WTC11 (cell line): ENCODE data around the gene ARHGAP32. TPM values are rescaled to one million over a fixed set of nuclear protein-coding genes. Genes with fewer than 3 reads are reported as not detected.

Source experiments
- ATAC-seq: fragments of 200-7000 bp; cut with Tn5 transposase; 2 replicates; pipeline ENCODE4 v1.10.0; 2021; ENCODE audit warnings: mild to moderate bottlenecking, moderate library complexity
- CTCF ChIA-PET: fragments of 300-600 bp; sonication (Branson Sonifier 250); formaldehyde crosslinking; loops from one replicate; lab custom pipeline; 2021; ENCODE audit warnings: antibody characterized with exemption; lab: Charles Lee
- POLR2A ChIA-PET: fragments of 350-600 bp; sonication (Branson Sonifier 250); formaldehyde crosslinking; loops from one replicate; lab custom pipeline; 2021; ENCODE audit warnings: antibody characterized with exemption; lab: Charles Lee
- DNase-seq: peaks from one replicate; pipeline ENCODE4 v3.0.0; 2021; ENCODE audit warnings: low spot score
- H3K27ac Mint-ChIP-seq: 2 replicates; pipeline ENCODE4 v1.8.0; 2021; ENCODE audit warnings: mixed read lengths
- H3K27me3 Mint-ChIP-seq: 2 replicates; pipeline ENCODE4 v1.8.0; 2021; ENCODE audit warnings: low read depth, mild to moderate bottlenecking, moderate library complexity, mixed read lengths
- H3K36me3 Mint-ChIP-seq: 2 replicates; pipeline ENCODE4 v1.8.0; 2021; ENCODE audit warnings: mixed read lengths
- H3K4me1 Mint-ChIP-seq: 2 replicates; pipeline ENCODE4 v1.8.0; 2022; ENCODE audit warnings: mixed read lengths
- H3K4me3 Mint-ChIP-seq: 2 replicates; pipeline ENCODE4 v1.8.0; 2021; ENCODE audit warnings: mild to moderate bottlenecking, moderate library complexity, mixed read lengths
- H3K9me3 Mint-ChIP-seq: 2 replicates; pipeline ENCODE4 v1.8.0; 2021; ENCODE audit warnings: mixed read lengths
- CBFB ChIP-seq: sonication (generic); formaldehyde crosslinking; IDR thresholded peaks from 2 replicates; pipeline ENCODE4 v1.8.1; 2022; ENCODE audit warnings: mild to moderate bottlenecking, low read depth, missing genetic modification reagents
- CREM ChIP-seq: sonication (generic); formaldehyde crosslinking; IDR thresholded peaks from 2 replicates; pipeline ENCODE4 v1.8.1; 2022; ENCODE audit warnings: mild to moderate bottlenecking, missing genetic modification reagents, moderate library complexity
- IRF1 ChIP-seq: sonication (generic); formaldehyde crosslinking; IDR thresholded peaks from 2 replicates; pipeline ENCODE4 v1.8.0; 2023; ENCODE audit warnings: missing genetic modification reagents
- JUN ChIP-seq: sonication (generic); formaldehyde crosslinking; IDR thresholded peaks from 2 replicates; pipeline ENCODE4 v1.8.0; 2023; ENCODE audit warnings: mild to moderate bottlenecking, missing genetic modification reagents
- KAT7 ChIP-seq: sonication (generic); formaldehyde crosslinking; IDR thresholded peaks from 2 replicates; pipeline ENCODE4 v1.8.1; 2023; ENCODE audit warnings: missing genetic modification reagents, mild to moderate bottlenecking, borderline replicate concordance
- NR2C2 ChIP-seq: sonication (generic); formaldehyde crosslinking; IDR thresholded peaks from 2 replicates; pipeline ENCODE4 v1.8.0; 2022; ENCODE audit warnings: mild to moderate bottlenecking, missing genetic modification reagents
- OVOL2 ChIP-seq: fragments of 250-450 bp; sonication (Bioruptor Pico); IDR thresholded peaks from 2 replicates; pipeline ENCODE4 v1.9.0; 2021; ENCODE audit warnings: mild to moderate bottlenecking, borderline replicate concordance
- RELA ChIP-seq: sonication (generic); formaldehyde crosslinking; IDR thresholded peaks from 2 replicates; pipeline ENCODE4 v1.8.1; 2022; ENCODE audit warnings: missing genetic modification reagents, mild to moderate bottlenecking, borderline replicate concordance
- RORB ChIP-seq: fragments of 250-450 bp; sonication (Bioruptor Pico); IDR thresholded peaks from 2 replicates; pipeline ENCODE4 v1.9.0; 2021; ENCODE audit warnings: mild to moderate bottlenecking
- SMAD4 ChIP-seq: sonication (generic); formaldehyde crosslinking; IDR thresholded peaks from 2 replicates; pipeline ENCODE4 v1.8.0; 2022; ENCODE audit warnings: mild to moderate bottlenecking, missing genetic modification reagents
- SOX15 ChIP-seq: fragments of 250-450 bp; sonication (Bioruptor Pico); IDR thresholded peaks from 2 replicates; pipeline ENCODE4 v1.9.0; 2021; ENCODE audit warnings: mild to moderate bottlenecking
- TEAD4 ChIP-seq: sonication (generic); formaldehyde crosslinking; IDR thresholded peaks from 2 replicates; pipeline ENCODE4 v1.8.0; 2022; ENCODE audit warnings: mild to moderate bottlenecking, missing genetic modification reagents
- ZBTB43 ChIP-seq: sonication (generic); formaldehyde crosslinking; IDR thresholded peaks from 2 replicates; pipeline ENCODE4 v1.8.1; 2023; ENCODE audit warnings: mild to moderate bottlenecking, missing genetic modification reagents
- total RNA-seq: library from RNA; stranded (reverse); gene quantifications from 3 replicates; pipeline ENCODE4 v1.2.3, GENCODE V29; 2021
- TF ChIP-seq, protein P1 (sequence below): sonication (generic); formaldehyde crosslinking; IDR thresholded peaks from 2 replicates; pipeline ENCODE4 v1.8.1; 2023; ENCODE audit warnings: mild to moderate bottlenecking, missing genetic modification reagents, moderate library complexity
- TF ChIP-seq, protein P2 (sequence below): fragments of 250-450 bp; sonication (Bioruptor Pico); IDR thresholded peaks from 2 replicates; pipeline ENCODE4 v2.1.2; 2022; ENCODE audit warnings: mild to moderate bottlenecking, moderate library complexity
- TF ChIP-seq, protein P3 (sequence below): fragments of 250-450 bp; sonication (Bioruptor Pico); IDR thresholded peaks from 2 replicates; pipeline ENCODE4 v1.9.0; 2021; ENCODE audit warnings: mild to moderate bottlenecking, borderline replicate concordance

ARHGAP32 gene
- total RNA-seq, 1 experiment from 2014 or later: 25.6 TPM

DNA sequence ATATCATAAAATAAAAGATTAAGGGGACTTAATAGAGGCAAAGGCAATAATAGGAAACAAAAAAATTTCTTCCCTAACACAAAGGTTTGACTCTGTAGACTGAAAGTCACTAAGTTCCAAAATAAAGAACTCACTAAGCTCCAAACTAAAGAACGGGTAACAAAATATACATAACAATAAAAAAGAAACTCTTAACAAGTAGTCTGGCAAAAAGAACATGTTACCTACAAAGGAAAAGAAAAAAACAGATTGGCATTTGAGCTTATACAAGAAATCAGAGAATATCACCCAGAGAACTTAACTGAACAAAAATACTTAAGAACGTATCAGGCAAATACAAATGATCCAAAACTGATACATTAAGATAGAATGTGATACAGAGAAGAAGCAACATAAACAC is 7.5 kb downstream of the ARHGAP32 start:
- ChIA-PET POLR2A (no interaction called here), CTCF (no interaction called here)
- Mint-ChIP-seq H3K36me3 (peaks cover 19% of the 10 kb centered on the region), H3K27ac (peak overlapping the region; percentile 14; the same call in 1 of the 2 replicates), H3K9me3 (peaks cover 29% of the 10 kb centered on the region), H3K4me3 (no peak overlapping the region), H3K27me3 (no peaks in the 10 kb centered on the region), H3K4me1 (peaks cover 24% of the 10 kb centered on the region)
- no peak for DNase-seq
- ATAC-seq: no peak
- TF ChIP-seq SOX15 (CRISPR knock-in tag) (no peak), TEAD4 (CRISPR knock-in tag) (no peak), NR2C2 (CRISPR knock-in tag) (no peak), SMAD4 (CRISPR knock-in tag) (no peak), CBFB (CRISPR knock-in tag) (no peak), OVOL2 (no peak), RELA (no peak), RORB (CRISPR knock-in tag) (no peak)

DNA sequence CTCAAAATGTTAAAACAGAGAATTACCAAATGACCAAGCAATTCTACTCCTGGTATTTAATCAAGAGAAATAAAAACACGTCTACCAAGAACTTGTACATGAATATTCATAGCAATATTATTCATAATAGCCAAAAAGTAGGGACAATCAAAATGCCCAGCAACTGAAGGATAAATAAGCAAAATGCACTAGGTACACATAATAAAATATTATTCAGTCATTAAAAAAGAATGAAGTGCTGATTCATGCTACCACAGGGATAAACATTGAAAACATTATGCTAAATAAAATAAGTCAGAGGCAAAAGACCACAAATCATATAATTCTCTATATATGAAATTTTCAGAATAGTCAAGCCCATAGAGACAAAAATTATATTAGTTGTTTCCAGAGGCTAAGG is 24.8 kb downstream of the ARHGAP32 start:
- POLR2A ChIA-PET: no interaction called here
- H3K4me3 Mint-ChIP-seq: no peak overlapping the region
- TF ChIP-seq, protein P1, sequence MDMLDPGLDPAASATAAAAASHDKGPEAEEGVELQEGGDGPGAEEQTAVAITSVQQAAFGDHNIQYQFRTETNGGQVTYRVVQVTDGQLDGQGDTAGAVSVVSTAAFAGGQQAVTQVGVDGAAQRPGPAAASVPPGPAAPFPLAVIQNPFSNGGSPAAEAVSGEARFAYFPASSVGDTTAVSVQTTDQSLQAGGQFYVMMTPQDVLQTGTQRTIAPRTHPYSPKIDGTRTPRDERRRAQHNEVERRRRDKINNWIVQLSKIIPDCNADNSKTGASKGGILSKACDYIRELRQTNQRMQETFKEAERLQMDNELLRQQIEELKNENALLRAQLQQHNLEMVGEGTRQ (CRISPR knock-in tag): no peak
- TF ChIP-seq ZBTB43 (no peak), KAT7 (CRISPR knock-in tag) (no peak), JUN (CRISPR knock-in tag) (no peak), IRF1 (CRISPR knock-in tag) (no peak), CREM (CRISPR knock-in tag) (no peak)
- TF ChIP-seq, protein P2, sequence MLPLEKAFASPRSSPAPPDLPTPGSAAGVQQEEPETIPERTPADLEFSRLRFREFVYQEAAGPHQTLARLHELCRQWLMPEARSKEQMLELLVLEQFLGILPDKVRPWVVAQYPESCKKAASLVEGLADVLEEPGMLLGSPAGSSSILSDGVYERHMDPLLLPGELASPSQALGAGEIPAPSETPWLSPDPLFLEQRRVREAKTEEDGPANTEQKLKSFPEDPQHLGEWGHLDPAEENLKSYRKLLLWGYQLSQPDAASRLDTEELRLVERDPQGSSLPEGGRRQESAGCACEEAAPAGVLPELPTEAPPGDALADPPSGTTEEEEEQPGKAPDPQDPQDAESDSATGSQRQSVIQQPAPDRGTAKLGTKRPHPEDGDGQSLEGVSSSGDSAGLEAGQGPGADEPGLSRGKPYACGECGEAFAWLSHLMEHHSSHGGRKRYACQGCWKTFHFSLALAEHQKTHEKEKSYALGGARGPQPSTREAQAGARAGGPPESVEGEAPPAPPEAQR (CRISPR knock-in tag): no peak
- TF ChIP-seq, protein P3, sequence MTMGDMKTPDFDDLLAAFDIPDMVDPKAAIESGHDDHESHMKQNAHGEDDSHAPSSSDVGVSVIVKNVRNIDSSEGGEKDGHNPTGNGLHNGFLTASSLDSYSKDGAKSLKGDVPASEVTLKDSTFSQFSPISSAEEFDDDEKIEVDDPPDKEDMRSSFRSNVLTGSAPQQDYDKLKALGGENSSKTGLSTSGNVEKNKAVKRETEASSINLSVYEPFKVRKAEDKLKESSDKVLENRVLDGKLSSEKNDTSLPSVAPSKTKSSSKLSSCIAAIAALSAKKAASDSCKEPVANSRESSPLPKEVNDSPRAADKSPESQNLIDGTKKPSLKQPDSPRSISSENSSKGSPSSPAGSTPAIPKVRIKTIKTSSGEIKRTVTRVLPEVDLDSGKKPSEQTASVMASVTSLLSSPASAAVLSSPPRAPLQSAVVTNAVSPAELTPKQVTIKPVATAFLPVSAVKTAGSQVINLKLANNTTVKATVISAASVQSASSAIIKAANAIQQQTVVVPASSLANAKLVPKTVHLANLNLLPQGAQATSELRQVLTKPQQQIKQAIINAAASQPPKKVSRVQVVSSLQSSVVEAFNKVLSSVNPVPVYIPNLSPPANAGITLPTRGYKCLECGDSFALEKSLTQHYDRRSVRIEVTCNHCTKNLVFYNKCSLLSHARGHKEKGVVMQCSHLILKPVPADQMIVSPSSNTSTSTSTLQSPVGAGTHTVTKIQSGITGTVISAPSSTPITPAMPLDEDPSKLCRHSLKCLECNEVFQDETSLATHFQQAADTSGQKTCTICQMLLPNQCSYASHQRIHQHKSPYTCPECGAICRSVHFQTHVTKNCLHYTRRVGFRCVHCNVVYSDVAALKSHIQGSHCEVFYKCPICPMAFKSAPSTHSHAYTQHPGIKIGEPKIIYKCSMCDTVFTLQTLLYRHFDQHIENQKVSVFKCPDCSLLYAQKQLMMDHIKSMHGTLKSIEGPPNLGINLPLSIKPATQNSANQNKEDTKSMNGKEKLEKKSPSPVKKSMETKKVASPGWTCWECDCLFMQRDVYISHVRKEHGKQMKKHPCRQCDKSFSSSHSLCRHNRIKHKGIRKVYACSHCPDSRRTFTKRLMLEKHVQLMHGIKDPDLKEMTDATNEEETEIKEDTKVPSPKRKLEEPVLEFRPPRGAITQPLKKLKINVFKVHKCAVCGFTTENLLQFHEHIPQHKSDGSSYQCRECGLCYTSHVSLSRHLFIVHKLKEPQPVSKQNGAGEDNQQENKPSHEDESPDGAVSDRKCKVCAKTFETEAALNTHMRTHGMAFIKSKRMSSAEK (CRISPR knock-in tag): no peak
- TF ChIP-seq, all 79 proteins: peak for 0
- peaks cover 23% of the 10 kb centered on the region for H3K36me3 Mint-ChIP-seq
- peaks cover 31% of the 10 kb centered on the region for H3K9me3 Mint-ChIP-seq
- no peaks in the 10 kb centered on the region for H3K27me3 Mint-ChIP-seq
- no peak for ATAC-seq
- CTCF ChIA-PET: no interaction called here
- 0 out of 2 replicates have a peak, but pooled peaks cover 6% of the 10 kb centered on the region for H3K4me1 Mint-ChIP-seq
- no peak overlapping the region for H3K27ac Mint-ChIP-seq
- DNase-seq: no peak
